KMS-11 (cell line): Measurements from ENCODE around the gene PAQR9.
A peak's percentile ranks its signal among the peaks of the same experiment; 100 is the strongest.

Experiments
- H2AFZ ChIP-seq: fragments of 200-600 bp; sonication (generic); 2 replicates; pipeline ENCODE4 v1.6.1; 2016; ENCODE audit warnings: antibody characterized with exemption, mixed run types, low read depth
- H3K27ac ChIP-seq: fragments of 200-600 bp; sonication (generic); 2 replicates; pipeline ENCODE4 v1.6.1; 2016; ENCODE audit warnings: mild to moderate bottlenecking, mixed run types
- H3K27me3 ChIP-seq: fragments of 200-600 bp; sonication (generic); 2 replicates; pipeline ENCODE4 v1.6.1; 2017; ENCODE audit warnings: mild to moderate bottlenecking, low read depth, mixed run types, moderate library complexity; ENCODE audit not compliant: insufficient read depth
- H3K36me3 ChIP-seq: fragments of 200-600 bp; sonication (generic); 2 replicates; pipeline ENCODE4 v1.6.1; 2017; ENCODE audit warnings: mild to moderate bottlenecking, mixed run types; ENCODE audit not compliant: insufficient read depth
- H3K4me1 ChIP-seq: fragments of 200-600 bp; sonication (generic); 2 replicates; pipeline ENCODE4 v1.6.1; 2016; ENCODE audit warnings: mild to moderate bottlenecking, low read depth, mixed run types; ENCODE audit not compliant: poor library complexity, severe bottlenecking
- H3K4me2 ChIP-seq: fragments of 200-600 bp; sonication (generic); 2 replicates; pipeline ENCODE4 v1.7.0; 2016; ENCODE audit warnings: mild to moderate bottlenecking, mixed run types
- H3K4me3 ChIP-seq: fragments of 200-600 bp; sonication (generic); IDR thresholded peaks from 2 replicates; pipeline ENCODE4 v1.6.1; 2017; ENCODE audit warnings: low read depth, low read length, mixed read lengths; ENCODE audit not compliant: insufficient read depth
- H3K79me2 ChIP-seq: fragments of 200-600 bp; sonication (generic); 2 replicates; pipeline ENCODE4 v1.6.1; 2016; ENCODE audit warnings: low read depth, mixed run types; ENCODE audit not compliant: insufficient read depth
- H3K9ac ChIP-seq: fragments of 200-600 bp; sonication (generic); 2 replicates; pipeline ENCODE4 v1.6.1; 2016; ENCODE audit warnings: mild to moderate bottlenecking, mixed run types
- H4K20me1 ChIP-seq: fragments of 200-600 bp; sonication (generic); 2 replicates; pipeline ENCODE4 v1.6.1; 2016; ENCODE audit warnings: mild to moderate bottlenecking, mixed run types; ENCODE audit not compliant: insufficient read depth
- TF ChIP-seq, protein P1 (sequence below): fragments of 200-600 bp; sonication (generic); conservative IDR thresholded peaks from 2 replicates; pipeline ENCODE4 v1.6.1; 2017; ENCODE audit warnings: low read depth, mild to moderate bottlenecking, antibody characterized with exemption, low read length, moderate library complexity, mixed read lengths

PAQR9 gene, protein sequence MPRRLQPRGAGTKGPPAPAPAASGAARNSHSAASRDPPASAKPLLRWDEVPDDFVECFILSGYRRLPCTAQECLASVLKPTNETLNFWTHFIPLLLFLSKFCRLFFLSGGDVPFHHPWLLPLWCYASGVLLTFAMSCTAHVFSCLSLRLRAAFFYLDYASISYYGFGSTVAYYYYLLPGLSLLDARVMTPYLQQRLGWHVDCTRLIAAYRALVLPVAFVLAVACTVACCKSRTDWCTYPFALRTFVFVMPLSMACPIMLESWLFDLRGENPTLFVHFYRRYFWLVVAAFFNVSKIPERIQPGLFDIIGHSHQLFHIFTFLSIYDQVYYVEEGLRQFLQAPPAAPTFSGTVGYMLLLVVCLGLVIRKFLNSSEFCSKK

GRCh38 chr3:142963516-142964448 is at the start of gene PAQR9:
PAQR9 (minus strand) TSS chr3:142963674; CDS start chr3:142963336, 338 bp downstream.
- Histone ChIP-seq H3K79me2 (no peaks in the 10 kb centered on the region), H3K4me2 (no peak within 1 kb of the TSS), H3K4me1 (no peaks in the 10 kb centered on the region), H3K27ac (no peak within 1 kb of the TSS), H2AFZ (no peak within 1 kb of the TSS), H3K36me3 (no peaks in the 10 kb centered on the region), H4K20me1 (no peaks in the 10 kb centered on the region), H3K4me3 (no peak within 1 kb of the TSS), H3K27me3 (no peaks in the 10 kb centered on the region), H3K9ac (no peak within 1 kb of the TSS)
- TF ChIP-seq, protein P1, sequence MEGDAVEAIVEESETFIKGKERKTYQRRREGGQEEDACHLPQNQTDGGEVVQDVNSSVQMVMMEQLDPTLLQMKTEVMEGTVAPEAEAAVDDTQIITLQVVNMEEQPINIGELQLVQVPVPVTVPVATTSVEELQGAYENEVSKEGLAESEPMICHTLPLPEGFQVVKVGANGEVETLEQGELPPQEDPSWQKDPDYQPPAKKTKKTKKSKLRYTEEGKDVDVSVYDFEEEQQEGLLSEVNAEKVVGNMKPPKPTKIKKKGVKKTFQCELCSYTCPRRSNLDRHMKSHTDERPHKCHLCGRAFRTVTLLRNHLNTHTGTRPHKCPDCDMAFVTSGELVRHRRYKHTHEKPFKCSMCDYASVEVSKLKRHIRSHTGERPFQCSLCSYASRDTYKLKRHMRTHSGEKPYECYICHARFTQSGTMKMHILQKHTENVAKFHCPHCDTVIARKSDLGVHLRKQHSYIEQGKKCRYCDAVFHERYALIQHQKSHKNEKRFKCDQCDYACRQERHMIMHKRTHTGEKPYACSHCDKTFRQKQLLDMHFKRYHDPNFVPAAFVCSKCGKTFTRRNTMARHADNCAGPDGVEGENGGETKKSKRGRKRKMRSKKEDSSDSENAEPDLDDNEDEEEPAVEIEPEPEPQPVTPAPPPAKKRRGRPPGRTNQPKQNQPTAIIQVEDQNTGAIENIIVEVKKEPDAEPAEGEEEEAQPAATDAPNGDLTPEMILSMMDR = no peak

DNA sequence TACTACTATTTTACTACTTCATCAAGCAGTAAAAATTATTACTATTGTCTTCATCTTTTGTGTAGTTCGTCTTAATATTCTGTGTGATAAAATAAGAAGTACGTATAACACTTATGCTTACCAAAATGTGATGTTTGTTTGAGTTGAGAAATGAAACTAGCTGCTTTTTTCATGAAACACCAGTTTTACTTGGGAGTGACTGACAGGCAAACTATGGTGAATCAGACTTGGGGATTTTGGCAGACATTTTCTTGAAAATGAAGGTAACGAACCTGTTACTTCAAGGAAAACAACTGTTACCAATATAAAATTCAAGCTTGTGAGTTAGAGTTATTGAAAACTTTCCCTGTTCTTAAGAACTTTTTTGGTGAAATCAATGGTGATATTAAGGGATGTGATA is 48.2 kb upstream of the PAQR9 start:
- H3K79me2 ChIP-seq = peaks cover 91% of the 10 kb centered on the region
- H3K4me1 ChIP-seq = peaks cover 54% of the 10 kb centered on the region
- TF ChIP-seq, protein P1 = no peak
- H3K27me3 ChIP-seq = no peaks in the 10 kb centered on the region
- peaks cover 67% of the 10 kb centered on the region for H4K20me1 ChIP-seq
- H3K27ac ChIP-seq = no peak overlapping the region
- H3K36me3 ChIP-seq = peaks cover 6% of the 10 kb centered on the region
- no peak overlapping the region for H3K9ac ChIP-seq
- no peak overlapping the region for H3K4me3 ChIP-seq
- no peak overlapping the region for H3K4me2 ChIP-seq
- H2AFZ ChIP-seq = no peak overlapping the region

GRCh38 chr3:143010024-143010423 is 46.5 kb upstream of the PAQR9 start:
- Histone ChIP-seq H3K4me1 (peaks cover 62% of the 10 kb centered on the region), H3K27me3 (no peaks in the 10 kb centered on the region), H3K27ac (no peak overlapping the region), H4K20me1 (peaks cover 84% of the 10 kb centered on the region), H3K4me2 (no peak overlapping the region), H3K79me2 (peaks cover 93% of the 10 kb centered on the region), H3K4me3 (no peak overlapping the region), H3K9ac (no peak overlapping the region), H3K36me3 (no peaks in the 10 kb centered on the region), H2AFZ (no peak overlapping the region)
- TF ChIP-seq, protein P1 = no peak

GRCh38 chr3:143004823-143005222 is 41.3 kb upstream of the PAQR9 start:
- H3K4me3 ChIP-seq = no peak overlapping the region
- peaks cover 84% of the 10 kb centered on the region for H3K79me2 ChIP-seq
- H3K4me1 ChIP-seq = peaks cover 66% of the 10 kb centered on the region
- peaks cover 53% of the 10 kb centered on the region for H4K20me1 ChIP-seq
- H3K4me2 ChIP-seq = peak overlapping the region; percentile 33; the same call in 1 of the 2 replicates
- H2AFZ ChIP-seq = no peak overlapping the region
- H3K9ac ChIP-seq = no peak overlapping the region
- no peak overlapping the region for H3K27ac ChIP-seq
- no peaks in the 10 kb centered on the region for H3K27me3 ChIP-seq
- TF ChIP-seq, protein P1 = no peak
- H3K36me3 ChIP-seq = no peaks in the 10 kb centered on the region
